PC-9 (cell line): ENCODE results near the gene MRPL43. TPM values are rescaled to one million over a fixed set of nuclear protein-coding genes. Genes with fewer than 3 reads are reported as not detected.

ENCODE experiments used
- BruUV-seq: library from RNA; stranded (reverse); fragments of 400-500 nt; replicated peaks from 2 replicates; lab custom pipeline; 2021; lab: Mats Ljungman, UMichigan
- CTCF ChIA-PET: fragments of 300-600 bp; sonication (Branson Sonifier 250); formaldehyde crosslinking; loops from one replicate; lab custom pipeline; 2022; ENCODE audit warnings: antibody characterized with exemption; lab: Charles Lee
- POLR2A ChIA-PET: fragments of 300-600 bp; sonication (Branson Sonifier 250); formaldehyde crosslinking; loops from one replicate; lab custom pipeline; 2022; ENCODE audit warnings: antibody characterized with exemption; ENCODE audit not compliant: unreplicated experiment; lab: Charles Lee
- DNase-seq, 2 experiments: peaks; one replicate each; pipeline versions ENCODE4 v3.0.0 to v3.0.0-alpha.2; 2015 to 2022; ENCODE audit warnings: mixed read lengths in 1 of 2
- H2AFZ ChIP-seq: fragments of 200-600 bp; sonication (generic); 2 replicates; pipeline ENCODE4 v1.8.1; 2017; ENCODE audit warnings: antibody characterized with exemption
- H3F3A ChIP-seq: fragments of 200-600 bp; sonication (generic); 2 replicates; pipeline ENCODE4 v1.8.1; 2017; ENCODE audit warnings: antibody characterized with exemption, mild to moderate bottlenecking, low read depth; ENCODE audit not compliant: insufficient read depth
- H3K27ac ChIP-seq: fragments of 200-600 bp; sonication (generic); 2 replicates; pipeline ENCODE4 v1.6.1; 2016; ENCODE audit warnings: mixed run types
- H3K27me3 ChIP-seq: fragments of 200-600 bp; sonication (generic); 2 replicates; pipeline ENCODE4 v1.6.1; 2016; ENCODE audit warnings: low read depth, mixed run types; ENCODE audit not compliant: insufficient read depth
- H3K36me3 ChIP-seq: fragments of 200-600 bp; sonication (generic); 2 replicates; pipeline ENCODE4 v1.6.1; 2016; ENCODE audit warnings: low read depth, mixed run types
- H3K4me1 ChIP-seq: fragments of 200-600 bp; sonication (generic); replicated peaks from 2 replicates; pipeline ENCODE4 v1.6.1; 2016; ENCODE audit warnings: mixed run types; ENCODE audit not compliant: insufficient read depth
- H3K4me2 ChIP-seq: fragments of 200-600 bp; sonication (generic); 2 replicates; pipeline ENCODE4 v1.6.1; 2017; ENCODE audit warnings: mixed run types
- H3K4me3 ChIP-seq: fragments of 200-600 bp; sonication (generic); 2 replicates; pipeline ENCODE4 v1.6.1; 2016; ENCODE audit warnings: mixed run types
- H3K79me2 ChIP-seq: fragments of 200-600 bp; sonication (generic); 2 replicates; pipeline ENCODE4 v1.6.1; 2017; ENCODE audit warnings: low read depth, mixed run types
- H3K9me2 ChIP-seq: fragments of 200-600 bp; sonication (generic); 2 replicates; pipeline ENCODE4 v1.8.1; 2017; ENCODE audit warnings: mild to moderate bottlenecking; ENCODE audit not compliant: insufficient read depth
- H3K9me3 ChIP-seq: fragments of 200-600 bp; sonication (generic); 2 replicates; pipeline ENCODE4 v1.8.1; 2016; ENCODE audit warnings: low read depth; ENCODE audit not compliant: insufficient read depth
- H4K20me1 ChIP-seq: fragments of 200-600 bp; sonication (generic); 2 replicates; pipeline ENCODE4 v1.8.1; 2017; ENCODE audit not compliant: insufficient read depth
- CTCF ChIP-seq: fragments of 200-600 bp; sonication (generic); conservative IDR thresholded peaks from 2 replicates; pipeline ENCODE4 v1.6.1; 2017; ENCODE audit warnings: mixed run types, antibody characterized with exemption, mild to moderate bottlenecking, moderate library complexity
- EZH2 ChIP-seq: fragments of 200-600 bp; sonication (generic); IDR thresholded peaks from 2 replicates; pipeline ENCODE4 v1.8.0; 2017; ENCODE audit warnings: antibody characterized with exemption, low read depth
- intact Hi-C: fragments of 100-400 bp; cut with micrococcal nuclease; formaldehyde crosslinking; loops from one replicate; pipeline ENCODE4 v1.10.0; 2022; ENCODE audit not compliant: unreplicated experiment
- total RNA-seq: library from RNA; stranded (reverse); gene quantifications from 2 replicates; pipeline ENCODE4 v1.2.3, GENCODE V29; 2021

The MRPL43 gene
- total RNA-seq, 1 experiment from 2014 or later = 45.7 TPM

GRCh38 chr10:100985336-100985735 is 2.0 kb downstream of the MRPL43 start:
- CTCF ChIA-PET = interaction anchor here (1.1 kb wide), 1 partner anchor 12 kb away, joined by 4 read pairs; no protein-coding TSS in a partner anchor
- POLR2A ChIA-PET = no interaction called here
- intact Hi-C loops = no loop called here
- Histone ChIP-seq H3K79me2 (peaks cover 44% of the 10 kb centered on the region), H3K36me3 (no peaks in the 10 kb centered on the region), H2AFZ (no peak overlapping the region), H3K27ac (no peak overlapping the region), H3F3A (peaks cover under 1% of the 10 kb centered on the region; the same call in 1 of the 2 replicates), H3K4me3 (no peak overlapping the region), H3K4me1 (peaks cover 4% of the 10 kb centered on the region), H3K9me3 (no peaks in the 10 kb centered on the region), H4K20me1 (no peaks in the 10 kb centered on the region), H3K4me2 (no peak overlapping the region), H3K27me3 (no peaks in the 10 kb centered on the region), H3K9me2 (no peaks in the 10 kb centered on the region)
- BruUV-seq = no TSS peak
- no peak for DNase-seq
- TF ChIP-seq EZH2 (no peak), CTCF (no peak)

GRCh38 chr10:100984672-100985177 is 2.6 kb downstream of the MRPL43 start:
- H3K79me2 ChIP-seq = peaks cover 39% of the 10 kb centered on the region
- ChIA-PET POLR2A (no interaction called here), CTCF (interaction anchor here (1.1 kb wide), 1 partner anchor 12 kb away, joined by 4 read pairs; no protein-coding TSS in a partner anchor)
- DNase-seq = no peak
- no peak overlapping the region for H3K27ac ChIP-seq
- intact Hi-C loops = no loop called here
- H3K36me3 ChIP-seq = no peaks in the 10 kb centered on the region
- BruUV-seq = no TSS peak
- TF ChIP-seq CTCF = no peak
- no peak for TF ChIP-seq EZH2
- H3K4me3 ChIP-seq = no peak overlapping the region
- H4K20me1 ChIP-seq = no peaks in the 10 kb centered on the region
- H2AFZ ChIP-seq = no peak overlapping the region
- H3K9me2 ChIP-seq = no peaks in the 10 kb centered on the region
- no peaks in the 10 kb centered on the region for H3K9me3 ChIP-seq
- H3K4me1 ChIP-seq = peaks cover 4% of the 10 kb centered on the region
- H3F3A ChIP-seq = no peaks in the 10 kb centered on the region
- H3K27me3 ChIP-seq = no peaks in the 10 kb centered on the region
- H3K4me2 ChIP-seq = no peak overlapping the region

GRCh38 chr10:100983868-100984671 is 3.2 kb downstream of the MRPL43 start:
- H3K36me3 ChIP-seq = no peaks in the 10 kb centered on the region
- no TSS peak for BruUV-seq
- no peaks in the 10 kb centered on the region for H3K9me2 ChIP-seq

More at GRCh38 chr10:100983868-100984671, 3.2 kb downstream of the MRPL43 start:
- Histone ChIP-seq H3K4me2 (no peak overlapping the region), H4K20me1 (no peaks in the 10 kb centered on the region), H3K27ac (no peak overlapping the region), H3K4me1 (peaks cover 4% of the 10 kb centered on the region), H3F3A (no peaks in the 10 kb centered on the region), H2AFZ (no peak overlapping the region), H3K9me3 (no peaks in the 10 kb centered on the region), H3K79me2 (peaks cover 33% of the 10 kb centered on the region), H3K27me3 (no peaks in the 10 kb centered on the region), H3K4me3 (no peak overlapping the region)
- CTCF ChIA-PET = interaction anchor here (1.1 kb wide), 1 partner anchor 13 kb away, joined by 4 read pairs; no protein-coding TSS in a partner anchor
- POLR2A ChIA-PET = no interaction called here
- no peak for DNase-seq
- intact Hi-C loops = no loop called here
- TF ChIP-seq EZH2 (no peak), CTCF (no peak)
